GDM1 (cell line): ENCODE data around the gene SYNDIG1.
"Not testable (repeated sequence)": the region's sequence is repeated elsewhere in the genome, so short reads cannot be mapped to it uniquely, and the experiment has no call there.

ENCODE experiments used
- DNase-seq: peaks from one replicate; lab custom pipeline; 2025; lab: John Stamatoyannopoulos, UW

Gene SYNDIG1

DNA sequence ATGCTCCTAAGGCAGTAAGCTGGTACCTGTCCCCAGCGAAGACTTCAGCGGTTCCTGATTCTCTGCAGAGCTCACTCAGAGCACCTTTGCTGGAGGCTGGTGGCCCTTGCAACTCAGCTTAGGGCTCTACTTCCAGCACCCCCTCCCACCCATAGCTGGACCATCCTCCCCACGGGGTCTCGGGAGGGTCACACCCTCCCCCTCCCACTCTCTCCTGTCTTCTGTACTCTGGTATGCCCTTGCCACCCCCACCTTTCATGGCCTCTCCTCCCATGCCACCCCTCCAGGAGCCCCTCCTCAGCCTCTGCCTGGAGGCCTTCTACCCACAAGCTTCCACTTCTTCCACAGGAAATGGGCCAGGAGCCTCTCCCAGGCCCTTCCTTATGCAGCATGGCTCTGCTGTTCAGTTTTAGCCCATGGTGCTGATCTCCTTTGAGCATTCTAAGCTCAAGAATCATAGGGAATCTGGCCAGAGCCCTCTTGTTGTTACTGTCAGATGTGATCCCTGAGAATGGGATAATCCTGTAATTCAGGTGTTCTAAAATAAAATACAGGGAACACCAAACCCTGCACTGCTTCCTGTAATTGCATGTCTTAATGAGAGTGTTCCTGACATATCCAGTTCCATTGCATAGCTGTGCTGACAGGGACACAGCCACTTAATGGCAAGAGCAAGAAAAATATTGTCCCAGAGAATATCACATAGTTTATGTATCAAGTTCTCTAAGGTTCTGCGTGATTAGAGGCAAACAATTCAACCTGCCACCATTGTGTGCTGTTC lies 142.1 kb downstream of the SYNDIG1 start:
- DNase-seq: no peak

DNA sequence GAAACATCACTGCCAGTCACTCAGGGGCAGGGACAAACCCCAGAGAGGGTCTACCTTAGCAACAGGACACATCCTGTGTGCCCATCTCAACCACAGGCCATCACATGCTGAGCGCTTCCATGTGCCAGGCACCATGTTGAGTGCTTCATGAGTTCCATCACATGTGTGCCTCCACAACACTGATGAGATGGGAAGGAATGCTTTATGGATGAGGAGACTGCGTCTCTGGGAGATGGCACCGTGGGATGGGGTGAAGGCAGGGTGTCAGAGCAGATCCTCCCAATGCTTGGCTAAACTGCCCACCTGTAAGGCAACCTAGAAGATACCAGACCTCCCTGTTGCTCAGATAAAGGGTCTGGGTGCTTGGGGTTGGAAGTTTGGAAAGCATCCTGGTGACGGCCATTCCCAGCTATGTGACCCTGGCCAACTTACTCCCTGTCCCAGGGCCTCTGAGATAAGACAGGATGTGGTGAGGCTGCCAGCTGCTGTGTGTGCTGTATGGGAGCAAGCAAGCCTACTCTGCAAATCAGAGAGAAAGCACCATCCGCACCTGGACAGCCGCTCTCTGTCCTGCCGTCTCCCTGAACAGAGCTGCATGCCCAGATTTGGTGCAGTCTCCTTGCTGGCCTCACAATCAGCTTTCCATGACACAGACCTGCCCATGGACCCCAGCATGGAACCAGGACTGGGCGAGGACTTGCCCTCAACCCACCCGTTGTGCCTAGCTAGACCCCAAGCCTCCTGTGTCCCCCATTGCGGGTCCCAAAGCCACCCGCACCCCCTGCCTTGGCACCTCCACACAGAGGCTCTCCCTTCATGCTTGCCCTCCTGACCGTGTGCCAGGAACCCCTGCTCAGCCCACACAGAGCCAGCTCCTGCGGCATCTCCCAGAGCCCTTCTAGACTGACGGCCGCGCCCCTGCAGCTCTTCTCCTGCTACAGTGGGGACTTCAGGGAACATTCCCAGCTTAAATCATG lies 143.7 kb downstream of the SYNDIG1 start:
- no peak for DNase-seq

DNA sequence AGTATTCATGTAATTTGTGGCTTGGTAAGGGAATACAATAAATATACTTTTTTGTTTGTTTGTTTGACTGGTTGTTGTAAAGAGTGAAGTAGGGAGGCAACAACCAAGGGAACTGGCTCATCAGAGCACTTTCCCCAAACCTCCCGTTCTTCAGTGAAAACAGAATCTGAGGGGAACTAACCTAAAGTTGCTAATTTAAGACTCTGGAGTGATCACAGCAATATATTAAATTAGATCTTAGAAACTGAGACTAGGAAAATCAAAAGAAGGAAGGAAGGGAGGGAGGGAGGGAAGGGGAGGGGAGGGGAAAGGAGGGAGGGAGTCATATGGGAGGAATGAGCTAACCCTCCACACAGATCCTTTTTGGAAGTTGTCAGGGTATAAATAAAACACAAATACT lies 144.9 kb downstream of the SYNDIG1 start:
- no peak for DNase-seq

DNA sequence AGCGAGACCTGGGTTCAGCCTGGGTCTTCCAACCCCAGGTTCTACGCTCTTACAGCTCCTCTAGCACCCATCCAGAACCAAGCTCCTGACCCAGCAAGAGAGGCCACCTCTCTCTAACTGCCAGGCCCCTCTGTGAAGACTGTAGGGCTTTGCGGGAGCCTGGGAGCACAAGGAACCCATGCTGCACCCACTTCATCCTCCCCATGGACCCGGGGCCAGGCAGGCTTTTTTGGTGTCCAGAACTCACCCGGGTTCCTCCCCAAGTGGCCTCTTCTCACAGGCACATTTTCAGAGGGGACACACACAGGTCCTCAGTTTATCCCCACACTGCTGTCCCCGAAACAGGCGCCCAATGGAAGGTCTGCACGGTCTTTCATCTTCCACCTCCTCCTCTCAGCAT lies 145.9 kb downstream of the SYNDIG1 start:
- no peak for DNase-seq

DNA sequence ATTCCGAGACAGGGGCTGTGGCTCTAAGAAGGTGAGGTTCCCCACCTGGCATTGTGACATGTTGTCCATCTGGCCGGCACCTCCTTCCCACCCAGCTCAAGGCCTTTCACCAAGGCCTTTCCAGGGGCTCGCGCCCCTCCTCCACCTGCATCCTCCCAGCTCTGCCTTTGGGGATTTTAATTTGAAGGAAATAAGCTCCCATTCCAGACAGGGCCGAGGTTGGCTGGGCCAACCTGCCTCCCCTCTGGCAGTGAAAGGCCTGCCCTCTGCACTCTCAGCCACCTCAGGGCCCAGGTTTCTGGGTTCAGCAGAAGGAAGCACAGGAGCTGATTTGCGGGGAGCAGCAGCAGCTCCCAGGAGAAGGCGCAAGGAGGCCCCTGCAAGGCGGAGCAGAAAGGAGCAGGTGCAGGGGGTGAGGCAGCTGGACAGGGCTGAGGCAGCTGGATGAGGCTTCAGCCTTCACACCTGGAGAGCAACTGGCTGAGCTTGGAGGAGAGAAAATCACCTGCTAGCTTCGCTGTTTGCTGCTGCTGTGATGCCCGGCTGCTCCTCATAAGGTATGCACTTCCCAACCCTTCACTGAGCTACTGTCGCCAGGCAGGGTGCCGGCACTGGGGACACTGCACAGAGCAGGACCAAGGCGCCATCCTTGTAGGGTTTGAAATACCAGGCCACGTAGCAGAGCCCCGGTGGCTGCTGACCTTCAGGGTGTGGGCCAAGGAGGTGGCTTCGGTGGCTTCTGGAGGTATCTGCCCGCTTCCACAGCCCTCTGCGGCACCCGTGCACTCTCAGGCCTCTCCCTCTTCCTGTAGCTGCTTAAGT lies 147.0 kb downstream of the SYNDIG1 start:
- no peak for DNase-seq

DNA sequence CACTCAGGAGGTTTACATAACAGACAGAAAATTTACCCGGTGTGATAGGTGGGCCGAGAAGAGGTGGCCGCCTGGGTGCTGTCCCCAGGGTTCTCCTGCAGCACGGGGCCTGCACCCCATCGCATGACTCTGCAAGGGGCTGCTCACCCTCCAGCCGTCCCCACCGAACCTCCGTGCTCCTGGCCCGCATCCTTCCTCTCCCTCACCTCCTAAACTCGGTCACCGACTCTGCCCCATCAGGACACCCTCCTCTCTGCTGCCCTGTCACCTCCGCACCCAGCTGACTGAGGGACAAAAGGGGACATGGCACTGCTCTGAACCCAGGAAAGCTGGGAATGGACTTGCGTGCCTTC lies 147.6 kb downstream of the SYNDIG1 start:
- no peak for DNase-seq

DNA sequence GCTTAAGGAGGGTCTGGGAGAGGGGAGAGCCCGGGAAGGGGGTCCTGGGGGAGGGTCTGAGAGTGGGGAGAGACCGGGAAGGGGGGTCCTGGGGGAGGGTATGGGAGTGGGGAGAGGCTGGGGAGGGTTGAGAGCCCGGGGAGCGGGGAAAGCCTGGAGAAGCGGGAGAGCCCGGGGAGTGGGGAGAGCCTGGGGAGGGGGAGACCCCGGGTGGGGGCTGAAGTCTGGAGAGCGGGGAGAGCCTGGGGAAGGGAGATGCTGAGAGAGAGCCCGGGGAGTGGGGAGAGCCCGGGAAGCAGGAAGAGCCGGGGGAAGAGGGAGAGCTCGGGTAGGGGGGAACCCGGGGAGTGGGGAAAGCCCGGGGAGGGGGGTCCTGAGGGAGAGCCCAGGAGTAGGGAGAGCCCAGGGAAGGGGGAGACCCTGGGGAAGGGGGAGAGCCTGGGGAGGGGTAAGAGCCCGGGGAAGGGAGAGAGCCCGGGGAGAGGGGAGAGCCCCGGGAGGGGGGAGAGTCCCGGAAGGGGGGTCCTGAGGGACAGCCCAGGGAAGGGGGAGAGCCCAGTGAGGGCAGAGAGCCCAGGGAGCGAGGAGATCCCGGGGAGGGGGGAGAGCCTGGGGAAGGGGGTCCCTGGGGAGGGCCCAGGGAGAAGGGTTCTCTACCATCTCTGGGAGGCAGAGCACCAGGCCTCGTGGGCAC lies 148.5 kb downstream of the SYNDIG1 start:
- DNase-seq: no peak

DNA sequence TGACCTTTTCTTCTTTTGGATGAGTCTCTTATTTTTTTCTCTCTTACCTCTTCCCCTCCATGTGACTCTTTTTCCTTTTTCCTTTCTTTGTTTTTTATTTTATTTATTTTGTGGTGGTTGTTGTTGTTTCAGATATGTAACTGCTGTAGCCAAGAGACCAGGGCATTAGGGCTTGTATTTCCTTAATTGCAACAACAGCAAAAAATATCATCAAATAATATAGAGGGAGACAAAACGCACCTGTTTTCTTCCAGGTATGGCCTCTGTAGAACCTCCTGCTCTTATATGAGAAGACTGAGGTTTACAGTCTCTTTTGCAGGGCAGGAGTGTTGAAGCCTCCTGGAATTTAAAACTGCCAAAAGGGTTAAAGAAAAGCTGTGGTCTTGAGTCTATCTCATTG lies 149.3 kb downstream of the SYNDIG1 start:
- DNase-seq: no peak

DNA sequence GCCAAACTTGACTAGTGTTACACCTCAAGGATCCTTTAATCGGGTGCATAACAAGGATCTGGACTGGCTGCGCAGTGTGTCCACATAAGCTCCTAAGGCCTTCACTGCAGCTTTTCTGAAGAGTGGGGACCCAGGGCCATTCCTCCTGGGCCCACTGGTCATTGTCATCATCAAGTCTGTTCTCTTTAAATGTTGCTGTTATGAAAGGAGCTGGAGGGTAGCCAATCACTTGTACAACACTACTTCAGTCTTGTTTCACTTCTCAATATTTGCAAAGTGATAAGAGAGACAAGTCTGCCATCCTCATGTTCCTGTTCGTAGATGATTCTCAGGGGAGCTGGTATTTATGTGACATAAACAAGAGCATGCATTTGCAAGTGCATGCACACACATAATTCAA lies 149.8 kb downstream of the SYNDIG1 start:
- no peak for DNase-seq

DNA sequence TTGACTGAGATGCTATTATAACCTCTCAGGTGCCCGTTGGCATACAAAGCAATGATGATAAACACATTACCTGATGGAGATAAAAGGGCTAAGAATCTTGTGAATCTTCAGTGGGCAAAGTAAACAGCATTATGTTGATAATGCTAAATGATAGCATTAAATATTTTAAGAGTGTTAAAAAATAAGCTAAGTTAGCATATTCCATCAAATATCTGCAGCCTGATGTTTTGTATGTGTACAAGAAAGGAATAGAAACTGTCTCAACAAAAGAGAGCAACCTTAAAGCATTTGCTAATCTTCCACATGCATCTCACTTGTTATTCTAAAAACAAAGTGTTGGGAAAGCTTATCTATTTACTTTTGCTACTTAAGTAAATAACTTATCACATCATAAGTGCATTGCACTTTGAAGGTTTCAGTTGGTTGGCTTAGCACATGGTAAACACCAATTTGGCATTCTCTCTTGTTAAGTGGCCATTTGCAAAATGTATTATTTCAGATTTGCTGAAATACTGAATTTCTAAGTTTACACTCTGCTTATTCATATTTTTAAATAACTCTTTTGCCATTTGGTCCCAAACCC lies 151.6 kb downstream of the SYNDIG1 start:
- no peak for DNase-seq

DNA sequence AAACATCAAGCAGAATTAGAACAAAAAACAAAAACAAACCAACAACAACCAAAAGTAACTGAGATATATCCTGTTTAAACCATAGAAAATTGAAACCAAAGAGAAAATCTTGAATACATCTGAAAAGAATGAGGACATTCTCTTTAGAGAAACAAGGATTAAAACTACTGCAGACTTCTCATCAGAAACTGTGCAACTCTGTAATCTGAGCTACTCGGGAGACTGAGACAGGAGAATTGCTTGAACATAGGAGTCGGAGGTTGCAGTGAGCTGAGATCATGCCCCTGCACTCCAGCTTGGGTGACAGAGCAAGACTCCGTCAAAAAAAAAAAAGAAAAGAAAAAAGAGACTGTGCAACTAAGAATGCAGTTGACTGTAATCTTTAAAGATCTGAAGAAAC lies 153.4 kb downstream of the SYNDIG1 start:
- DNase-seq: no peak

DNA sequence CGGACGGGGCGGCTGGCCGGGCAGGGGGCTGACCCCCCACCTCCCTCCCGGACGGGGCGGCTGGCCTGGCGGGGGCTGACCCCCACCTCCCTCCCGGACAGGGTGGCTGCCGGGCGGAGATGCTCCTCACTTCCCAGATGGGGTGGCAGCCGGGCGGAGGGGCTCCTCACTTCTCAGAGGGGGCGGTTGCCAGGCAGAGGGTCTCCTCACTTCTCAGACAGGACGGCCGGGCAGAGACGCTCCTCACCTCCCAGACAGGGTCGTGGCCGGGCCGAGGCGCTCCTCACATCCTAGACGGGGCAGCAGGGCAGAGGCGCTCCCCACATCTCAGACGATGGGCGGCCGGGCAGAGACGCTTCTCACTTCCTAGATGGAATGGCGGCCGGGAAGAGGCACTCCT lies 156.7 kb downstream of the SYNDIG1 start:
- DNase-seq: not testable (repeated sequence)

DNA sequence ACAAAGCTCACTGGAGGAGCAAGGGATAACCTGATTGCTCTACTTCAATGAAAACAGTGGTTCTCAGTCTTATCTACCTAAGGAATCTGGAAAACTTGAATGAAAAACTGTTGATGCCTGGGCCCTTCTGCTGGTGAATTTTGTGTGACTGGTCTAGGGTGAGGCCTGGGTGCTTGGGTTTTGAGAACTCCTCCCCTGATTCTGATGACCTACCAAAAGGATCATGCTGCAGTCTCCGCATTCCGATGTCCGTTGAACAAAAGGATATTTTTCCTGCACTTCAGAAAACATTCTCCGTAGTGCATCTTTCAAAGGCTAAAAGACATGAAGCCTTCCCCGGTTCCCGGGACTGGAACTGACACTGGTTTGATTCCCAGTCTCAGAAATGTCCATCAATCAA lies 157.9 kb downstream of the SYNDIG1 start:
- no peak for DNase-seq

DNA sequence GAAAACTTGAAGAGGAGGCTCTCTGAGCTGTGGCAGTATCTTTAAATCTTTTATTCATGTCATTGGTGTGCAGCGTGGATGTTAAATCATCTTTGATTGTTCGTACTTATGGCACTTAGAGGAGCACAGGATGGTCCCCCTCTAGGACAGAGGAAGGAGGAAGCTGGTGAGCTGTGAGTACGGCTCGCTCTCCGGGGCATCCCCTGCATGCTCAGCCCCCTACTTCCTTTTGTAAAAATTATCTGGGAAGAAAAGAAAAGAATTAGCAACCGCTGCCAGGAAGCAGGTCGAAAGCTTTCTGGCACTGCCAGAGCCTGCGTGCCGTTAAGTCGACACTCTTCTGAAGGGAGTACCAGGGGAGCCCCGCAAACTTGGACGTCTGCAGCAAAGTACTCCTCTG lies 158.5 kb downstream of the SYNDIG1 start:
- DNase-seq: no peak

DNA sequence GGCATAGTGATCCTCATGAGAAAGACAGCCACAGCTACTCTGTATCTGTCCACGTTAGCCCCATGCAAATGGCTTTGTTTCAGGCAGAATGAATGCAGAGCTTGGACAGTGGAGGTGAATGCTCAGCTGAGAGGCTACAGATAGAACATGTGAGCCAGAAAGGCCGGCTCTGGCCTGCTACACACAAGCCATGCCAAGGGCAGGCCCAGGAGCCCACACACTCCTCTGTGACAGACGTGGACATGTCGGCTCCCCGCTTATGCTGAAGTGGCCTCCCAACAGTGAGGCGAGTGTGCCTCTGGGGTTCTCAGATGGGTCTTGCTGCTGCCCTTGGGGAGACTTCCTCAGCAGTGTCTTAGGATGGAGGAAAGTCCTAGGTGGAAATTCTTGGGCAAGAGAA lies 159.6 kb downstream of the SYNDIG1 start:
- DNase-seq: no peak

DNA sequence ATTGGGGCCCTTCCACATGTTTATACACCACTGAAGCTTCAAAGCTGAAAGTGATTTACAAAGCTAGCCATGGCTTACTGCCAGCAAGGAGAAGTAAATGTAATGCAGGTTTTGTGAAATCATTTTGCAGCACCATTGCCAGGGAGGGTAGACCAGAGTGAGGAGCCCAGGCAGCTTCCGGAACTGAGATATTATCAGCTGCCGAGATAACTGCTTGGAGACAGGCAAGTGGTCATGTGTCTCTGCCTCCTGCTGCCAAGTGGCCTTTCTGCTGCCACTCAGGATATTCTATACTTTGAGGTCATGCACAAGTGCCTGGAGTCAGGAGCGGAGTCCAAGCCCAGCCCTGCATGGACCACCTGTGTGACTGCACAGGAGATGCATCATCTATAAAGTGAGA lies 160.2 kb downstream of the SYNDIG1 start:
- peak; percentile 39 for DNase-seq

DNA sequence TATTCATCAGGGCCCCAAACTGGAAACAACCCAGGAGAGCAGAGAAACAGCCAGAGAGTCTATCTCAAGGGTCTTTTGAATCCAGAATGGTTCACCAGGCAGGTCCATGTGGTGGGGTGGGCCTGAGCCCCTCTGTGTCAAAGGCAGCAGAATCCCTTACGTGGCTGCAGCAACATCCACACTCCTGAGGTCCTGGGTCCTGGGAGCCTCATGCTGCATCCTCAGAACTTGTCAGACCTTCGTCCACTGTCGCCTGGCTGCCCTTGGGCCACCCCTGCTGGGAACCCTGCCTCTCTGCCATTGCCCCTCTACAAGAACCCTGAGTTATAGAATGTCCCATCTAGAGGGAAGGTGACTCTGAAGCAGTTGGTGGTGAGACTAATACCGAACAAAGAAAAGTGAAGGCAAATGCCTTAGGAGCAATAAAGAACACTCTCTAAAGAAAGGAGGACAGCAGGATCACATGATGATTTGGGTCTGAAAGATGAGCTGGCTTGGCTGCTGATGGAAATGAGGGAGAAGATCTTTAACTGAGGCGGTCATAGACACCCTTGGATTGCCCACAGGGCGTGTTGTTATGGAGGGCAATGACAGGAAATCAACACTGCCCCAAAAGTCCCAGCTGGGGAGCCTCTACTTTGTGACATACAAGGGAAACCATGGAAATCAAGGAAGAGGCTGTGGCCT lies 161.2 kb downstream of the SYNDIG1 start:
- no peak for DNase-seq

DNA sequence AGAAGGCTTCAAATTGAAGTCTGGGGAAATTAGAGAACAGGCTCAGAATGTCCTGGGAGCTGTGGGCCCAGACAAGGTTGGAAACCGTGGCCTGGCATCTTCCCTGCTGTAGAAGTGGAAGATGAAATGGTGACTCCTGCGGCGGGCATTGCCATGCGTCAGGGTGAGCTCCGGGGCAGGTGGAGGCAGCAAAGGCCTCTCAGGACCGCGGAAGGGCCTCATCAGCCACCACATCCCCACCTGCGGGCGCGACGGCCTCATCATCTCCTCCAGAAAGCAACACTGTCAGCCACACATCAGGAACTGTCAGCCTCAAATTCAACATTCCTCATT lies 161.7 kb downstream of the SYNDIG1 start:
- DNase-seq: no peak

DNA sequence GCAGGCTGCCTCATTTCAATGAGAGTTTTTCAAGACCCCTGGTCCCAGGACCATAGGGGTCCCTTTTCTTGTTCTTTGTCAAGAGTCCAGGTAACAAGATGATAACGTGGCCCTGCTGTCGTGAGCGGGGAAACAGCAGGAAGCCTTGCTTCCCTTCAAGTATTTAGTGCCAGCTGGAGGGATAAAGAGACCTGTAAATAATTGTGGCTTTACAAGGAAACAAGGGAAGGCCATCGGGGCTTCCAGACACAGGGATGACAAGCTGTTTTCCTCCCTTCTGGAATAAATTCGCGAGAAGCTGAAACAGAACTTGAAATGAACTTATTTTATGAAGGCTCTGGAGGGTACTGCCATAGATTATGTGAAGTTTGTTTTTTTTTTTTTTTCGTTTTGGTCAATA lies 163.2 kb downstream of the SYNDIG1 start:
- DNase-seq: no peak

DNA sequence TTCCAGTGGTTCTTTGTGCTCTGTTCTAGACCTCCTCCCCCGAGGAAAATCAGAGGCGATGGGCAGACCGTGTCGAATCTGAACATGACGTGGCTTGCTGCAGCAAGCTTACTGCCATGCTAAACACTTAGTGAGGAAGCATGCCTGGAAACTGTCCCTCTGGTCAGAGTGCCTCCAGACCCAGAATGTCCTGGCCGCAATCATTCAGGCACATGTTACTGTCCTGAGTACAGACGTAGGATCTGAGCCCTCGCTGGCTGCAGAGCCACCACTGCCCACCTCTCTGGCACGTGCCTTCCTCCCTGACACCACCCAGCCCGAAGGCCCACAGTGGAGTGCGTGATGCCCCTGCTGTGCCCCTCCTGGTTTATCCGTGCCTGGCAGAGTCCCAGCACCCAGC lies 163.6 kb downstream of the SYNDIG1 start:
- DNase-seq: no peak

DNA sequence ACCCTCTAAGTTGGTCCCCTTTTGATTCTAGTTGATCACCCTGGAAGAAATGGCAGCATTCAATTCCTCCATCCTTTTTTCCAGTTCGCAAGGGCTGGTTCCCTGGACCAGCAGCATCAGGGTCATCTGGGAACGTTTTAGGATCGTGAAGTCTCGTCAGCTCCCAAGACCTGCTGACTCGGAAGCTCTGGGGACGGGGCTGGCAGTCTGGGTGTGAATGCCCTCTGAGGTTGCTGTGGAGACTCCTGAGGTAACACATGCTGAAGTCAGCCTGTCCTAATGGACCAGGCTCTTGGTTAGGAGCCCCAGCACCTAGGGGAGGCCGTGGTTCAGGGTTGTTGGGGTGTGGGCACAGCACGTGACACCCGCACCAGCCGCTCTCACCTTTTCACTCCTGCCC lies 164.1 kb downstream of the SYNDIG1 start:
- DNase-seq: no peak
